Measurements from ENCODE around the gene RGS19. TPM values are rescaled to one million over a fixed set of nuclear protein-coding genes. Genes with fewer than 3 reads are reported as not detected.
A peak's percentile ranks its signal among the peaks of the same experiment; 100 is the strongest.

Gene RGS19
- total and polyA plus RNA-seq, 8 donors, result 3.2 to 11.9 (median 5.7) TPM

DNA sequence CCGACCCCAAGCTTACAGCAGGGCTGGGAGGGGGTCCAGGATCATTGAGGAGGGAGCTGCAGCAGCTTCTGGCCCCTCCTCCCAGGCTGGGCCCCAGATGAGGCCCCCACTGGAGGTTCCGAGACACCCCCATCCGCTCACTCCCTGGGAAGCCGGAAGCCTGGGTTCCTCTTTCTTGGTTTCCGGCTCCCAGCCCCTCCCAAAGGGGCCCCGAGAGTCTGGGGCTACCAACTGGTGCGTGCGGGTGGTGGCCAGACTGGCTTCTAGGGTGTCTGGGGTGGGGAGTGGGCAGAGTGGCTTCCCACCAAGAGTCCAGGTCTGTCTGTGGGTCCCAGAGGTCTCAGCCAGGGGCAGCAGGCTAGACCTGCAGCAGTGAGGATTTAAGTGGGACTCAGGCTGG lies 2.2 kb downstream of the RGS19 start:
- WGBS, 2 donors, result 87 to 94% methylated on average over 7 to 8 of the region's 8 CpGs
- H3K36me3 ChIP-seq, result no peaks in the 10 kb centered on the region
- H3K9me3 ChIP-seq, result no peaks in the 10 kb centered on the region
- no peak for FAIRE-seq
- no peak overlapping the region for H3K27ac ChIP-seq
- intact Hi-C loops (cut with DNase I), result no loop called here
- no peak for ATAC-seq
- H3K27me3 ChIP-seq, result no peaks in the 10 kb centered on the region
- DNase-seq, result peak in 1 of 6 donors; percentile 23
- H3K4me1 ChIP-seq, result peaks cover 0 to 10% (median 6%) of the 10 kb centered on the region in 3 donors
- H3K4me3 ChIP-seq, result peak overlapping the region in 1 of 4 donors; percentile 83
- TF ChIP-seq, protein P1, sequence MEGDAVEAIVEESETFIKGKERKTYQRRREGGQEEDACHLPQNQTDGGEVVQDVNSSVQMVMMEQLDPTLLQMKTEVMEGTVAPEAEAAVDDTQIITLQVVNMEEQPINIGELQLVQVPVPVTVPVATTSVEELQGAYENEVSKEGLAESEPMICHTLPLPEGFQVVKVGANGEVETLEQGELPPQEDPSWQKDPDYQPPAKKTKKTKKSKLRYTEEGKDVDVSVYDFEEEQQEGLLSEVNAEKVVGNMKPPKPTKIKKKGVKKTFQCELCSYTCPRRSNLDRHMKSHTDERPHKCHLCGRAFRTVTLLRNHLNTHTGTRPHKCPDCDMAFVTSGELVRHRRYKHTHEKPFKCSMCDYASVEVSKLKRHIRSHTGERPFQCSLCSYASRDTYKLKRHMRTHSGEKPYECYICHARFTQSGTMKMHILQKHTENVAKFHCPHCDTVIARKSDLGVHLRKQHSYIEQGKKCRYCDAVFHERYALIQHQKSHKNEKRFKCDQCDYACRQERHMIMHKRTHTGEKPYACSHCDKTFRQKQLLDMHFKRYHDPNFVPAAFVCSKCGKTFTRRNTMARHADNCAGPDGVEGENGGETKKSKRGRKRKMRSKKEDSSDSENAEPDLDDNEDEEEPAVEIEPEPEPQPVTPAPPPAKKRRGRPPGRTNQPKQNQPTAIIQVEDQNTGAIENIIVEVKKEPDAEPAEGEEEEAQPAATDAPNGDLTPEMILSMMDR (IDR thresholded peaks at IDR 0.05), result no peak

DNA sequence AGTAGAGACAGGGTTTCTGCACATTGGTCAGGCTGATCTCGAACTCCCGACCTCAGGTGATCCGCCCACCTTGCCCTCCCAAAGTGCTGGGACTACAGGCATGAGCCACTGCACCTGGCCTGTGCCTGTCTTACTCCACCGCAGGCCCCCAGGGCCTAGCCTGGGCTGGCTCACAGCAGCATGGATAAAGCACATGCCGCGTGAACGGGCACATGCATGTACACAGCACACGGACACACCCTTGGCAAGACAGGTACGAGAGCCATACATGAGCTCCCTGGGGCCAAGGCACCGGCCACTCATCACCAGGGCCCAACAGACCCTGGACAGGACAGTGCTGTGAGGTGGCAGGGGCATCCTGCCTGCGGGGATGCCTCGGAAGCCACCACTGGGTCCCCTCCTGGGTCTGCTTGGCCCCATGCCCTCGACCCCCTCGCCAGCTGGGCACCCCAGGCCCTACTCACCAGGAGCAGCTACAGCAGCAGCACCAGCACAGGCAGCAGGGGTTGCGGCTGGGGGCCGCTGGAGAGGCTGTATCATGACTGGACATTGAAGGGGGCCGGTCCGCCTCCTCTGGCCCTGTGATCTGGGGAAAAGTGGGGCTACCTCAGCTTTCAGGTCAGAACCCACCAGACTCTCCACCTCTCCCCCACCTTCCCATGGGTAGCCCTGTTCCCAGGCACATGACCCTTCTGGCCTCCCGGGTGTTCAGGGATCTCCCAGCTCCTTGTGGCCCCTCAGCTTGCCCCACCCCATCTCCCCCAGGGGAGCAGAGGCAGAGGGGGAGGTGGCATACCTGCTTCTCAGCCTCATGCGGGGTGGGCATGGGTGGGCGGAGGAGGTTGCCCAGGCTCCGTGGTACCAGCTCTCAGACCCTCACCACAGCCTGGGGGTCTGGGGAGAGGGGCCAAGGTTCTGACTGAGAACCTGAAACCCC lies 3.0 kb downstream of the RGS19 start:
- no peak overlapping the region for H3K27ac ChIP-seq
- TF ChIP-seq, protein P1 (IDR thresholded peaks at IDR 0.05), result no peak
- H3K4me1 ChIP-seq, result peaks cover 0 to 10% (median 6%) of the 10 kb centered on the region in 3 donors
- ATAC-seq (no peak), DNase-seq (peak in 1 of 6 donors; percentile 25), FAIRE-seq (no peak)
- H3K27me3 ChIP-seq, result no peaks in the 10 kb centered on the region
- no peaks in the 10 kb centered on the region for H3K36me3 ChIP-seq
- WGBS, 2 donors, result 93 to 96% methylated on average over 17 to 19 of the region's 22 CpGs
- H3K4me3 ChIP-seq, result peak overlapping the region in 1 of 4 donors; percentile 83
- no peaks in the 10 kb centered on the region for H3K9me3 ChIP-seq
- intact Hi-C loops (cut with DNase I), result no loop called here

- FAIRE-seq (no peak), ATAC-seq (no peak)
These were observed 3.8 kb downstream of the RGS19 start for GRCh38 chr20:64075556-64075955.

DNA sequence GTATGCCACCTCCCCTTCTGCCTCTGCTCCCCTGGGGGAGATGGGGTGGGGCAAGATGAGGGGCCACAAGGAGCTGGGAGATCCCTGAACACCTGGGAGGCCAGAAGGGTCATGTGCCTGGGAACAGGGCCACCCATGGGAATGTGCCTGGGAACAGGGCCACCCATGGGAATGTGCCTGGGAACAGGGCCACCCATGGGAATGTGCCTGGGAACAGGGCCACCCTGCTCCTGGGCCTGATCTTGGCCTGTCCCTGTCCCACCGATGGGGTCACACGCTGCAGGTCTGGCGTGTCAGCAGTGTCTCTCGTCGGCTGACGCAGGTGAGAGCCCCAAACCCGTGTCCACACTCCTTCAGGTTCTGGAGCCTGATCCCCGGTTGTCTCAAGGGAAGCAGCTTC lies 4.4 kb downstream of the RGS19 start:
- H3K9me3 ChIP-seq, result no peaks in the 10 kb centered on the region
- no peaks in the 10 kb centered on the region for H3K27me3 ChIP-seq
- no peaks in the 10 kb centered on the region for H3K36me3 ChIP-seq
- TF ChIP-seq, protein P1 (IDR thresholded peaks at IDR 0.05), result no peak
- no peak for ATAC-seq
- DNase-seq, result no peak
- FAIRE-seq, result no peak
- 89 to 96% methylated on average over 8 of the region's 8 CpGs for WGBS, 2 donors
- intact Hi-C loops (cut with DNase I), result no loop called here
- no peak overlapping the region for H3K27ac ChIP-seq
- peaks cover 0 to 10% (median 6%) of the 10 kb centered on the region in 3 donors for H3K4me1 ChIP-seq
- no peak overlapping the region for H3K4me3 ChIP-seq

More at GRCh38 chr20:64075556-64075955, 3.8 kb downstream of the RGS19 start:
- no peak overlapping the region for H3K27ac ChIP-seq
- peaks cover 0 to 10% (median 6%) of the 10 kb centered on the region in 3 donors for H3K4me1 ChIP-seq
- 93% methylated on average over 12 of the region's 12 CpGs for WGBS, 2 donors
- TF ChIP-seq, protein P1 (IDR thresholded peaks at IDR 0.05), result no peak
- H3K4me3 ChIP-seq, result no peak overlapping the region
- peak in 1 of 6 donors; percentile 22 for DNase-seq
- H3K36me3 ChIP-seq, result no peaks in the 10 kb centered on the region
- H3K27me3 ChIP-seq, result no peaks in the 10 kb centered on the region
- intact Hi-C loops (cut with DNase I), result no loop called here
- H3K9me3 ChIP-seq, result no peaks in the 10 kb centered on the region
